Measurements from ENCODE around the gene RFTN1.

Gene RFTN1

GRCh38 chr3:16320711-16321110 is 192.8 kb downstream of the RFTN1 start:
- H3K36me3 ChIP-seq = no peaks in the 10 kb centered on the region
- no peaks in the 10 kb centered on the region for H3K27me3 ChIP-seq
- H3K4me1 ChIP-seq = no peaks in the 10 kb centered on the region
- no peak overlapping the region for H3K4me3 ChIP-seq (ENCODE audit: low read depth, low read length)
- no peaks in the 10 kb centered on the region for H3K9me3 ChIP-seq
- TF ChIP-seq CTCF (IDR thresholded peaks at IDR 0.05; ENCODE audit: low read depth, low read length) = no peak
- DNase-seq = no peak

GRCh38 chr3:16319723-16320122 is 193.8 kb downstream of the RFTN1 start:
- Histone ChIP-seq H3K4me3 (ENCODE audit: low read depth, low read length) (no peak overlapping the region), H3K27me3 (no peaks in the 10 kb centered on the region), H3K9me3 (no peaks in the 10 kb centered on the region), H3K4me1 (no peaks in the 10 kb centered on the region), H3K36me3 (no peaks in the 10 kb centered on the region)
- no peak for TF ChIP-seq CTCF (IDR thresholded peaks at IDR 0.05; ENCODE audit: low read depth, low read length)
- DNase-seq = no peak

GRCh38 chr3:16319307-16319706 is 194.2 kb downstream of the RFTN1 start:
- Histone ChIP-seq H3K4me1 (no peaks in the 10 kb centered on the region), H3K4me3 (ENCODE audit: low read depth, low read length) (no peak overlapping the region), H3K36me3 (no peaks in the 10 kb centered on the region), H3K9me3 (no peaks in the 10 kb centered on the region), H3K27me3 (no peaks in the 10 kb centered on the region)
- DNase-seq = no peak
- no peak; the same call in 1 of the 2 replicates for TF ChIP-seq CTCF (IDR thresholded peaks at IDR 0.05; ENCODE audit: low read depth, low read length)

- TF ChIP-seq CTCF (IDR thresholded peaks at IDR 0.05; ENCODE audit: low read depth, low read length) = no peak
- Histone ChIP-seq H3K36me3 (no peaks in the 10 kb centered on the region), H3K27me3 (no peaks in the 10 kb centered on the region), H3K4me3 (ENCODE audit: low read depth, low read length) (no peak overlapping the region), H3K9me3 (no peaks in the 10 kb centered on the region), H3K4me1 (no peaks in the 10 kb centered on the region)
- no peak for DNase-seq
These were observed 195.3 kb downstream of the RFTN1 start for GRCh38 chr3:16318176-16318575.

- no peak overlapping the region for H3K4me3 ChIP-seq (ENCODE audit: low read depth, low read length)
- no peak for TF ChIP-seq CTCF (IDR thresholded peaks at IDR 0.05; ENCODE audit: low read depth, low read length)
- H3K9me3 ChIP-seq = no peaks in the 10 kb centered on the region
- DNase-seq = no peak
- H3K4me1 ChIP-seq = no peaks in the 10 kb centered on the region
- H3K36me3 ChIP-seq = no peaks in the 10 kb centered on the region
- no peaks in the 10 kb centered on the region for H3K27me3 ChIP-seq
These were observed 195.9 kb downstream of the RFTN1 start for GRCh38 chr3:16317561-16317945.

GRCh38 chr3:16316847-16317560 is 196.5 kb downstream of the RFTN1 start:
- Histone ChIP-seq H3K36me3 (no peaks in the 10 kb centered on the region), H3K4me1 (no peaks in the 10 kb centered on the region)
- no peak for TF ChIP-seq CTCF (IDR thresholded peaks at IDR 0.05; ENCODE audit: low read depth, low read length)

More at GRCh38 chr3:16316847-16317560, 196.5 kb downstream of the RFTN1 start:
- no peaks in the 10 kb centered on the region for H3K9me3 ChIP-seq
- H3K27me3 ChIP-seq = no peaks in the 10 kb centered on the region
- no peak for DNase-seq
- H3K4me3 ChIP-seq (ENCODE audit: low read depth, low read length) = no peak overlapping the region
